PC-3 (cell line): ENCODE data around the gene SDK2. TPM values are rescaled to one million over a fixed set of nuclear protein-coding genes. Genes with fewer than 3 reads are reported as not detected.

Source experiments
- ATAC-seq: fragments of 200-7000 bp; cut with Tn5 transposase; 2 replicates; pipeline ENCODE4 v1.9.1; 2020; ENCODE audit warnings: mild to moderate bottlenecking, moderate library complexity
- BruUV-seq: library from RNA; stranded (reverse); fragments of 400-500 nt; replicated peaks from 2 replicates; lab custom pipeline; 2021; lab: Mats Ljungman, UMichigan
- CTCF ChIA-PET: fragments of 300-600 bp; sonication (Branson Sonifier 250); formaldehyde crosslinking; loops from one replicate; lab custom pipeline; 2022; ENCODE audit warnings: antibody characterized with exemption; lab: Charles Lee
- POLR2A ChIA-PET: fragments of 300-600 bp; sonication (Branson Sonifier 250); formaldehyde crosslinking; loops from one replicate; lab custom pipeline; 2022; ENCODE audit warnings: antibody characterized with exemption; ENCODE audit not compliant: unreplicated experiment; lab: Charles Lee
- DNase-seq: peaks from one replicate; pipeline ENCODE4 v3.0.0-alpha.2; 2015
- H2AFZ ChIP-seq: fragments of 300-600 bp; sonication (generic); 2 replicates; pipeline ENCODE4 v1.6.0; 2016; ENCODE audit warnings: antibody characterized with exemption, low read length
- H3F3A ChIP-seq: fragments of 300-600 bp; sonication (generic); one replicate; pipeline ENCODE4 v1.6.0; 2017; ENCODE audit warnings: antibody characterized with exemption, low read length, control low read depth, mild to moderate bottlenecking; ENCODE audit not compliant: unreplicated experiment
- H3K27ac ChIP-seq: fragments of 300-600 bp; sonication (generic); 2 replicates; pipeline ENCODE4 v1.5.1; 2016; ENCODE audit warnings: mild to moderate bottlenecking, low read length
- H3K27me3 ChIP-seq: fragments of 300-600 bp; sonication (generic); 2 replicates; pipeline ENCODE4 v1.6.1; 2016; ENCODE audit warnings: low read length, mixed read lengths
- H3K36me3 ChIP-seq: fragments of 300-600 bp; sonication (generic); 2 replicates; pipeline ENCODE4 v1.6.1; 2016; ENCODE audit warnings: low read depth, mixed run types, low read length, mixed read lengths
- H3K4me1 ChIP-seq: fragments of 300-600 bp; sonication (generic); 2 replicates; pipeline ENCODE4 v1.5.1; 2016; ENCODE audit warnings: low read length; ENCODE audit not compliant: insufficient read depth
- H3K4me2 ChIP-seq: fragments of 300-600 bp; sonication (generic); 2 replicates; pipeline ENCODE4 v1.6.0; 2016; ENCODE audit warnings: low read length
- H3K4me3 ChIP-seq: fragments of 300-600 bp; sonication (generic); 2 replicates; pipeline ENCODE4 v1.5.1; 2016; ENCODE audit warnings: mild to moderate bottlenecking, low read length, mixed read lengths
- H3K79me2 ChIP-seq: fragments of 300-600 bp; sonication (generic); 2 replicates; pipeline ENCODE4 v1.6.1; 2017; ENCODE audit warnings: low read length, mixed read lengths
- H3K9ac ChIP-seq: fragments of 300-600 bp; sonication (generic); 2 replicates; pipeline ENCODE4 v1.6.0; 2016; ENCODE audit warnings: mild to moderate bottlenecking, low read length
- H3K9me2 ChIP-seq: fragments of 300-600 bp; sonication (generic); replicated peaks from 2 replicates; pipeline ENCODE4 v1.6.1; 2016; ENCODE audit warnings: mixed run types, low read length, mixed read lengths
- H3K9me3 ChIP-seq: fragments of 300-600 bp; sonication (generic); 2 replicates; pipeline ENCODE4 v1.6.1; 2016; ENCODE audit warnings: low read length, mixed read lengths
- H4K20me1 ChIP-seq: fragments of 300-600 bp; sonication (generic); 2 replicates; pipeline ENCODE4 v1.6.1; 2016; ENCODE audit warnings: low read length, mixed read lengths
- EZH2 ChIP-seq: fragments of 300-600 bp; sonication (generic); IDR thresholded peaks from one replicate; pipeline ENCODE4 v1.6.1; 2017; ENCODE audit warnings: antibody characterized with exemption, mild to moderate bottlenecking, low read length; ENCODE audit not compliant: unreplicated experiment
- EZH2phosphoT487 ChIP-seq: fragments of 300-600 bp; sonication (generic); IDR thresholded peaks from 2 replicates; pipeline ENCODE4 v1.6.1; 2018; ENCODE audit warnings: mild to moderate bottlenecking, antibody characterized with exemption, low read length, borderline replicate concordance
- intact Hi-C: fragments of 100-400 bp; cut with micrococcal nuclease; formaldehyde crosslinking; loops from 2 replicates; pipeline ENCODE4 v1.9.0; 2023
- total RNA-seq: library from RNA; depleted of rRNA; stranded (reverse); fragments of >200 nt; gene quantifications from 2 replicates; pipeline ENCODE4 v1.2.3, GENCODE V29; 2014
- TF ChIP-seq, protein P1 (sequence below): fragments of 300-600 bp; sonication (generic); conservative IDR thresholded peaks from 2 replicates; pipeline ENCODE4 v1.5.1; 2017; ENCODE audit warnings: antibody characterized with exemption, low read depth, mild to moderate bottlenecking, low read length

Gene SDK2
- total RNA-seq, 1 experiment from 2014 or later, result 0.07 TPM

GRCh38 chr17:73357981-73358380, 286.3 kb downstream of the SDK2 start:
- ChIA-PET POLR2A (no interaction called here), CTCF (no interaction called here)
- BruUV-seq, result no TSS peak
- H2AFZ ChIP-seq, result no peak overlapping the region
- H3K27me3 ChIP-seq, result no peaks in the 10 kb centered on the region
- no peak overlapping the region for H3K27ac ChIP-seq
- H3K79me2 ChIP-seq, result no peaks in the 10 kb centered on the region
- no peak overlapping the region for H3K9ac ChIP-seq
- no peaks in the 10 kb centered on the region for H3F3A ChIP-seq
- ATAC-seq, result no peak
- no peaks in the 10 kb centered on the region for H4K20me1 ChIP-seq
- peaks cover 10% of the 10 kb centered on the region; the same call in 1 of the 2 replicates for H3K4me1 ChIP-seq
- H3K36me3 ChIP-seq, result no peaks in the 10 kb centered on the region
- intact Hi-C loops, result no loop called here
- no peak overlapping the region for H3K4me3 ChIP-seq
- TF ChIP-seq EZH2, result no peak
- TF ChIP-seq, protein P1, sequence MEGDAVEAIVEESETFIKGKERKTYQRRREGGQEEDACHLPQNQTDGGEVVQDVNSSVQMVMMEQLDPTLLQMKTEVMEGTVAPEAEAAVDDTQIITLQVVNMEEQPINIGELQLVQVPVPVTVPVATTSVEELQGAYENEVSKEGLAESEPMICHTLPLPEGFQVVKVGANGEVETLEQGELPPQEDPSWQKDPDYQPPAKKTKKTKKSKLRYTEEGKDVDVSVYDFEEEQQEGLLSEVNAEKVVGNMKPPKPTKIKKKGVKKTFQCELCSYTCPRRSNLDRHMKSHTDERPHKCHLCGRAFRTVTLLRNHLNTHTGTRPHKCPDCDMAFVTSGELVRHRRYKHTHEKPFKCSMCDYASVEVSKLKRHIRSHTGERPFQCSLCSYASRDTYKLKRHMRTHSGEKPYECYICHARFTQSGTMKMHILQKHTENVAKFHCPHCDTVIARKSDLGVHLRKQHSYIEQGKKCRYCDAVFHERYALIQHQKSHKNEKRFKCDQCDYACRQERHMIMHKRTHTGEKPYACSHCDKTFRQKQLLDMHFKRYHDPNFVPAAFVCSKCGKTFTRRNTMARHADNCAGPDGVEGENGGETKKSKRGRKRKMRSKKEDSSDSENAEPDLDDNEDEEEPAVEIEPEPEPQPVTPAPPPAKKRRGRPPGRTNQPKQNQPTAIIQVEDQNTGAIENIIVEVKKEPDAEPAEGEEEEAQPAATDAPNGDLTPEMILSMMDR, result no peak
- DNase-seq, result no peak
- H3K9me2 ChIP-seq, result no peaks in the 10 kb centered on the region
- no peak overlapping the region for H3K4me2 ChIP-seq
- H3K9me3 ChIP-seq, result no peaks in the 10 kb centered on the region

- TF ChIP-seq EZH2 (no peak), EZH2phosphoT487 (no peak)
- TF ChIP-seq, protein P1, result no peak
- H3K4me2 ChIP-seq, result no peak overlapping the region
- H3K9me2 ChIP-seq, result no peaks in the 10 kb centered on the region
- ATAC-seq (no peak), DNase-seq (no peak)
- H3K9ac ChIP-seq, result no peak overlapping the region
- no peak overlapping the region for H3K4me3 ChIP-seq
- intact Hi-C loops, result no loop called here
- ChIA-PET CTCF (no interaction called here), POLR2A (no interaction called here)
- H3K79me2 ChIP-seq, result no peaks in the 10 kb centered on the region
- H3K27me3 ChIP-seq, result no peaks in the 10 kb centered on the region
- no TSS peak for BruUV-seq
- H3F3A ChIP-seq, result no peaks in the 10 kb centered on the region
- H3K4me1 ChIP-seq, result peaks cover 10% of the 10 kb centered on the region; the same call in 1 of the 2 replicates
- no peaks in the 10 kb centered on the region for H3K9me3 ChIP-seq
- no peak overlapping the region for H3K27ac ChIP-seq
- H2AFZ ChIP-seq, result no peak overlapping the region
- no peaks in the 10 kb centered on the region for H4K20me1 ChIP-seq
- no peaks in the 10 kb centered on the region for H3K36me3 ChIP-seq
These were observed 286.9 kb downstream of the SDK2 start for GRCh38 chr17:73357318-73357717.

- no peak for TF ChIP-seq EZH2phosphoT487
- TF ChIP-seq, protein P1, result no peak
- TF ChIP-seq EZH2, result no peak
- Histone ChIP-seq H2AFZ (no peak overlapping the region), H3K4me3 (no peak overlapping the region), H3K4me1 (peaks cover 10% of the 10 kb centered on the region; the same call in 1 of the 2 replicates), H3F3A (no peaks in the 10 kb centered on the region), H3K36me3 (no peaks in the 10 kb centered on the region), H3K9me2 (no peaks in the 10 kb centered on the region), H3K9me3 (no peaks in the 10 kb centered on the region), H3K4me2 (no peak overlapping the region), H3K9ac (no peak overlapping the region), H3K79me2 (no peaks in the 10 kb centered on the region), H4K20me1 (no peaks in the 10 kb centered on the region), H3K27me3 (no peaks in the 10 kb centered on the region), H3K27ac (no peak overlapping the region)
- BruUV-seq, result no TSS peak
- no peak for ATAC-seq
- no peak for DNase-seq
- CTCF ChIA-PET, result no interaction called here
- intact Hi-C loops, result no loop called here
- POLR2A ChIA-PET, result no interaction called here
These were observed 287.6 kb downstream of the SDK2 start for GRCh38 chr17:73356561-73357170.
